Stimulated activated naive B cell treated with anti-CD40 and anti-IgM and Interleukin-4, amounts not matched to agents 10 μg/mL and 1 μg/mL and 100 μg/mL, for 72 hours (primary cell): ENCODE measurements around the gene HNRNPA0.

Experiments
- ATAC-seq, 2 donors: fragments of 150-1000 bp; cut with Tn5 transposase; replicated peaks; 2 replicates each; pipeline ENCODE4 v1.10.0; 2021; ENCODE audit warnings: moderate library complexity in 1 of 2
- DNase-seq: peaks from one replicate; pipeline ENCODE4 v3.0.0; 2021
- H3K27ac Mint-ChIP-seq: one replicate; pipeline ENCODE4 v1.8.0; 2022; ENCODE audit warnings: mild to moderate bottlenecking, mixed read lengths
- H3K27me3 Mint-ChIP-seq, 2 donors: one replicate each; pipeline ENCODE4 v1.8.0; 2022; ENCODE audit warnings: mixed read lengths in 2 of 2
- H3K36me3 Mint-ChIP-seq, 2 donors: one replicate each; pipeline ENCODE4 v1.8.0; 2022; ENCODE audit warnings: mixed read lengths in 2 of 2, mild to moderate bottlenecking in 1 of 2
- H3K4me1 Mint-ChIP-seq, 2 donors: one replicate each; pipeline ENCODE4 v1.8.0; 2022; ENCODE audit warnings: mixed read lengths in 2 of 2, mild to moderate bottlenecking in 1 of 2
- H3K4me3 Mint-ChIP-seq, 2 donors: one replicate each; pipeline ENCODE4 v1.8.0; 2022; ENCODE audit warnings: mild to moderate bottlenecking in 2 of 2, mixed read lengths in 2 of 2, moderate library complexity in 1 of 2
- H3K9me3 Mint-ChIP-seq, 2 donors: one replicate each; pipeline ENCODE4 v1.8.0; 2022; ENCODE audit warnings: mixed read lengths in 2 of 2, mild to moderate bottlenecking in 1 of 2

The HNRNPA0 gene

GRCh38 chr5:137724251-137724650 lies 29.9 kb downstream of the HNRNPA0 start:
- Mint-ChIP-seq H3K9me3 (no peaks in the 10 kb centered on the region), H3K36me3 (no peaks in the 10 kb centered on the region), H3K27me3 (no peaks in the 10 kb centered on the region), H3K4me3 (no peak overlapping the region), H3K27ac (no peak overlapping the region), H3K4me1 (no peaks in the 10 kb centered on the region)
- ATAC-seq (no peak), DNase-seq (no peak)

- H3K4me1 Mint-ChIP-seq = no peaks in the 10 kb centered on the region
- H3K36me3 Mint-ChIP-seq = peaks cover 0 to 7% of the 10 kb centered on the region in 2 donors
- ATAC-seq (no peak), DNase-seq (no peak)
- no peak overlapping the region for H3K4me3 Mint-ChIP-seq
- H3K27me3 Mint-ChIP-seq = no peaks in the 10 kb centered on the region
- H3K27ac Mint-ChIP-seq = no peak overlapping the region
- peaks cover 3 to 11% of the 10 kb centered on the region in 2 donors for H3K9me3 Mint-ChIP-seq
Observed at GRCh38 chr5:137718611-137719010, 35.6 kb downstream of the HNRNPA0 start.

GRCh38 chr5:137716337-137716736 lies 37.8 kb downstream of the HNRNPA0 start:
- Mint-ChIP-seq H3K36me3 (peaks cover 0 to 19% of the 10 kb centered on the region in 2 donors), H3K4me3 (no peak overlapping the region), H3K9me3 (peaks cover 3 to 11% of the 10 kb centered on the region in 2 donors), H3K4me1 (no peaks in the 10 kb centered on the region), H3K27ac (no peak overlapping the region), H3K27me3 (no peaks in the 10 kb centered on the region)
- no peak for ATAC-seq
- no peak for DNase-seq

GRCh38 chr5:137715456-137715855 lies 38.7 kb downstream of the HNRNPA0 start:
- H3K4me1 Mint-ChIP-seq = no peaks in the 10 kb centered on the region
- no peak overlapping the region for H3K27ac Mint-ChIP-seq
- peaks cover 0 to 22% of the 10 kb centered on the region in 2 donors for H3K36me3 Mint-ChIP-seq
- no peaks in the 10 kb centered on the region for H3K27me3 Mint-ChIP-seq
- no peak overlapping the region for H3K4me3 Mint-ChIP-seq
- peaks cover 3 to 11% of the 10 kb centered on the region in 2 donors for H3K9me3 Mint-ChIP-seq
- DNase-seq (no peak), ATAC-seq (no peak)

- no peak for DNase-seq
- Mint-ChIP-seq H3K4me1 (no peaks in the 10 kb centered on the region), H3K27me3 (no peaks in the 10 kb centered on the region), H3K4me3 (no peak overlapping the region), H3K27ac (no peak overlapping the region), H3K9me3 (peaks cover 3 to 11% of the 10 kb centered on the region in 2 donors), H3K36me3 (peaks cover 0 to 22% of the 10 kb centered on the region in 2 donors)
- ATAC-seq = no peak
Observed at GRCh38 chr5:137714946-137715345, 39.2 kb downstream of the HNRNPA0 start.

- no peak overlapping the region for H3K4me3 Mint-ChIP-seq
- ATAC-seq (no peak), DNase-seq (no peak)
- H3K36me3 Mint-ChIP-seq = peaks cover 0 to 22% of the 10 kb centered on the region in 2 donors
- no peak overlapping the region for H3K27ac Mint-ChIP-seq
- no peaks in the 10 kb centered on the region for H3K27me3 Mint-ChIP-seq
- no peaks in the 10 kb centered on the region for H3K4me1 Mint-ChIP-seq
- peaks cover 3 to 11% of the 10 kb centered on the region in 2 donors for H3K9me3 Mint-ChIP-seq
Observed at GRCh38 chr5:137714494-137714893, 39.7 kb downstream of the HNRNPA0 start.

GRCh38 chr5:137712139-137712667 lies 42.0 kb downstream of the HNRNPA0 start:
- ATAC-seq (no peak), DNase-seq (no peak)
- H3K27ac Mint-ChIP-seq = no peak overlapping the region
- peaks cover 3 to 11% of the 10 kb centered on the region in 2 donors for H3K9me3 Mint-ChIP-seq
- H3K4me3 Mint-ChIP-seq = no peak overlapping the region
- H3K27me3 Mint-ChIP-seq = no peaks in the 10 kb centered on the region
- H3K4me1 Mint-ChIP-seq = no peaks in the 10 kb centered on the region
- H3K36me3 Mint-ChIP-seq = peaks cover 5 to 32% of the 10 kb centered on the region in 2 donors

- DNase-seq = no peak
- peaks cover 3 to 11% of the 10 kb centered on the region in 2 donors for H3K9me3 Mint-ChIP-seq
- H3K4me3 Mint-ChIP-seq = no peak overlapping the region
- no peaks in the 10 kb centered on the region for H3K4me1 Mint-ChIP-seq
- peaks cover 5 to 35% of the 10 kb centered on the region in 2 donors for H3K36me3 Mint-ChIP-seq
- H3K27ac Mint-ChIP-seq = no peak overlapping the region
- no peaks in the 10 kb centered on the region for H3K27me3 Mint-ChIP-seq
- ATAC-seq = no peak
Observed at GRCh38 chr5:137710086-137710485, 44.1 kb downstream of the HNRNPA0 start.

GRCh38 chr5:137708796-137709559 lies 45.2 kb downstream of the HNRNPA0 start:
- Mint-ChIP-seq H3K27ac (no peak overlapping the region), H3K27me3 (no peaks in the 10 kb centered on the region), H3K36me3 (peaks cover 5 to 31% of the 10 kb centered on the region in 2 donors), H3K4me3 (no peak overlapping the region), H3K9me3 (peaks cover 0 to 2% of the 10 kb centered on the region in 2 donors), H3K4me1 (no peaks in the 10 kb centered on the region)
- DNase-seq (no peak), ATAC-seq (no peak)

GRCh38 chr5:137708062-137708461 lies 46.1 kb downstream of the HNRNPA0 start:
- no peaks in the 10 kb centered on the region for H3K4me1 Mint-ChIP-seq
- ATAC-seq (no peak), DNase-seq (no peak)
- H3K4me3 Mint-ChIP-seq = no peak overlapping the region
- no peak overlapping the region for H3K27ac Mint-ChIP-seq
- no peaks in the 10 kb centered on the region for H3K27me3 Mint-ChIP-seq
- no peaks in the 10 kb centered on the region for H3K9me3 Mint-ChIP-seq
- H3K36me3 Mint-ChIP-seq = peaks cover 5 to 28% of the 10 kb centered on the region in 2 donors

GRCh38 chr5:137706841-137707240 lies 47.3 kb downstream of the HNRNPA0 start:
- ATAC-seq = no peak
- DNase-seq = no peak
- Mint-ChIP-seq H3K4me1 (no peaks in the 10 kb centered on the region), H3K36me3 (peaks cover 5 to 23% of the 10 kb centered on the region in 2 donors), H3K4me3 (no peak overlapping the region), H3K9me3 (no peaks in the 10 kb centered on the region), H3K27ac (no peak overlapping the region), H3K27me3 (no peaks in the 10 kb centered on the region)

GRCh38 chr5:137705106-137705505 lies 49.1 kb downstream of the HNRNPA0 start:
- no peak for DNase-seq
- Mint-ChIP-seq H3K27me3 (no peaks in the 10 kb centered on the region), H3K4me1 (no peaks in the 10 kb centered on the region), H3K27ac (no peak overlapping the region), H3K9me3 (no peaks in the 10 kb centered on the region), H3K4me3 (no peak overlapping the region), H3K36me3 (peaks cover 5 to 22% of the 10 kb centered on the region in 2 donors)
- ATAC-seq = no peak

- peaks cover 5 to 20% of the 10 kb centered on the region in 2 donors for H3K36me3 Mint-ChIP-seq
- H3K4me1 Mint-ChIP-seq = no peaks in the 10 kb centered on the region
- H3K27me3 Mint-ChIP-seq = no peaks in the 10 kb centered on the region
- no peak overlapping the region for H3K27ac Mint-ChIP-seq
- ATAC-seq = no peak
- H3K4me3 Mint-ChIP-seq = no peak overlapping the region
- no peaks in the 10 kb centered on the region for H3K9me3 Mint-ChIP-seq
- no peak for DNase-seq
Observed at GRCh38 chr5:137703565-137703964, 50.6 kb downstream of the HNRNPA0 start.

GRCh38 chr5:137700282-137700680 lies 53.9 kb downstream of the HNRNPA0 start:
- Mint-ChIP-seq H3K36me3 (peaks cover 9 to 19% of the 10 kb centered on the region in 2 donors), H3K27me3 (no peaks in the 10 kb centered on the region), H3K9me3 (no peaks in the 10 kb centered on the region), H3K4me3 (no peak overlapping the region), H3K4me1 (peaks cover 9 to 10% of the 10 kb centered on the region in 2 donors), H3K27ac (no peak overlapping the region)
- ATAC-seq = no peak
- no peak for DNase-seq
